ENCODE results near the gene KRAS.

The KRAS gene

DNA sequence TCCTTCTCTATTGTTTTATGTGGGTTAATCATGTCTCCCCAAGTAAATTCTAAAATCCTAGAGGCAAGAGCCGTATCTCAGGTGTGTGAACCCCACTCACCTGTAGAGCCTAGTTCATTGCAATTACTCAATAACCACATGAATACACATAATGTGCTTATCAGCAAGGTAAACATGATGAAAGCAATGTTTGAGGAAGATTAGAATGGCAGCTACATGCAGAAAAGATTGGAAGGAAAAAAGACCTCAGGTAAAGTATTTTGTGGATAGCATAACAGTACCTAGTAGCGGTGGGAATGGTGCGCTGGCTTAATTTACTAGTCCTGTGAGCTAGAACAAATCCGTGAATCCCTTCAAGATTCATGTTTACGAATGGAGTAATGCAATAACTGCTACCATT is 5.3 kb upstream of the KRAS start:
- DNase-seq (ENCODE audit: low read depth) = no peak

DNA sequence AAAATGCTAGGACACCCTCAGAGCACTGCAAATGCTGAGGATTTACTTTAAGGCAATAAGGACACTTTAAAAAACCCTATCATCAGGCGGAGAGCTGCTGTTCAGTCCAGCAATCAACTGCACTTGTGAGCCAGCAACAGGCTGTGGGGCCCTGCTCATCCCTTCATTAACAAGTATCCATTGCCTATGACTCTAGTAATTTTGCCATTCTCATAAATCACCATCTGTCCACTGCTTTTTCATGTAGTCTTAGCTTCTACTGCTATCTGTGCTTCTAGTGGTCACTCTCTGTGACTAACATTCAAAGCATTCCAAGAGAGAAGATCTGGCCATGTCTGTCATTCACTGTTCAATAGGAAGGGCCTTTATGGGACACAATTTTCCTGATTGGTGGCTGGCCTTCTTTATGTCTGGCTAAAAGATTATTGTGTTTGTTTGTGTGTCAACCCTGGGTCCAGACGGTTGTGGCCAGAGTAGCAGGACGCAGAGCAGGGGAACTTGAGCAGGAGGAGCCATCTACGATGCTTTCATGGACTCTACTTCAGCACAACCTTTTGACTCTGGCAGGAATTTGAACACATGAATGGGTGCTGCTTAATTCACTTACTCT is 3.6 kb upstream of the KRAS start:
- no peak for DNase-seq (ENCODE audit: low read depth)

DNA sequence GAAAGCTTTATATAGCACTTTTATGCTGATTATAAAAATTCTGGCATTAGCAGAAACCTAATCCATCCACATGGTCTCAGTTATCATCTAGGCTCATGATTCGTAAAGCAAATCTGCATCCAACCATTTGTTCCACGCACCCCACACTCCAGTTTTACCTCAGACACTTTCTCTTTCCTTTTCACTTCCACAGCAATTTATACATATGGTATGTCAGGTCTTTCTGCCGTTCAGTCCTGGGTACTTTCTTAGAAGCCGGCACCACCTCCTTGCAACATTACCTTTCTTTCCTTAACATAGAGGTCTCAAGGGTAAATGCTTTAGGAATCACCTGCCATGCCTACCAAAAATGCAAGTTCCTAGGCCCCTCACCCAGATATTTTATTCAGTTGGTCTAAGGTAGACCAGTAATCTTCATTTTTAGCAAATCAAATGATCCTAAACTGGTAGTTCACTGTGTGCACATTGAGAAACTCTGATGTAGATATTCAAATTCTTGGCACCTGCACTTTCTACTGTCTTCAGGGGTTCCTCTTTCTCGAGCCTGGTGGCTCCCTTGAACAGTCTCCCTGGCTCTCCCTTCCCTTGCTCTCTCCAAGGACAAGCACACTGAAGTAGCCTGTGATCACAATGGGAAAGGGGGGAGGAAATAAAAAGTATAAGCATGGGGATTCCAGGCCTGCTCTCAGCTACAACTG is 2.8 kb upstream of the KRAS start:
- DNase-seq (ENCODE audit: low read depth) = no peak

DNA sequence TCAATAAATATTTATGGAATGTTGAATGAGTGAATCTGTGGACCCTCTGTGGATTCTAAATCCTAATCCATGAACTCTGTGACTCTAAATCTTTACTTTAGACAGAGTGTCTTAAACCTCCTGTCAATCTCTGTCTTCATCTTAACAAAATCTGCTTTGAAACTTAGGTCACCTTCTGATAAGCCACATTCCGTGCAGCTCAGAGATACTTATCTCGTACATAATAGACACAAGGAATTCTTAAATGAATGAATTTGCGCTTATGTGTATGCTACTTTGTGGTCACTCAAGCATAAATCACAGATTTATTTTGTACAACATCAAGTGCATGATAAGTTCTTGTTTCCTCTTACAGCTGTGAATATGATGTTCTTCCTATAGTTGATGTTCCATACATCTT is 2.2 kb upstream of the KRAS start:
- DNase-seq (ENCODE audit: low read depth) = no peak

DNA sequence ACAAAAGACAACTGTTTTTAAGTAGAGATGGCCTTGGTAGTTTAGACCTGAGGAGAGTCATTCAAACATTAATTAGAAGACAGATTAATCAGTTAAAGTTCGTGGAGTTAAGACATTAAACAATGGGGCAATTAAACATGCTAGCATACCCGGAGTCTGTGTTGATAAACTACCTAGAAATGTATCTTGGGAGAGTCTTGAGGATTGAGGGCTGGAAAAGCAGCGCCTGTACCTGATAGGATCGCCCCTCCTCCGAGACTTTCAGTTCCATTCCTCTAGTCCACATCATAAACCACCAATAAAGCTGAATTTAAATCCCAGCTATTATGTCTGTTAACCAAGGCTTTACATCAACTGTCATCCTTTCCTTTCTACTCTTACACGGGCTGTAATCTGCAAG is 1.0 kb upstream of the KRAS start:
- DNase-seq (ENCODE audit: low read depth) = no peak

DNA sequence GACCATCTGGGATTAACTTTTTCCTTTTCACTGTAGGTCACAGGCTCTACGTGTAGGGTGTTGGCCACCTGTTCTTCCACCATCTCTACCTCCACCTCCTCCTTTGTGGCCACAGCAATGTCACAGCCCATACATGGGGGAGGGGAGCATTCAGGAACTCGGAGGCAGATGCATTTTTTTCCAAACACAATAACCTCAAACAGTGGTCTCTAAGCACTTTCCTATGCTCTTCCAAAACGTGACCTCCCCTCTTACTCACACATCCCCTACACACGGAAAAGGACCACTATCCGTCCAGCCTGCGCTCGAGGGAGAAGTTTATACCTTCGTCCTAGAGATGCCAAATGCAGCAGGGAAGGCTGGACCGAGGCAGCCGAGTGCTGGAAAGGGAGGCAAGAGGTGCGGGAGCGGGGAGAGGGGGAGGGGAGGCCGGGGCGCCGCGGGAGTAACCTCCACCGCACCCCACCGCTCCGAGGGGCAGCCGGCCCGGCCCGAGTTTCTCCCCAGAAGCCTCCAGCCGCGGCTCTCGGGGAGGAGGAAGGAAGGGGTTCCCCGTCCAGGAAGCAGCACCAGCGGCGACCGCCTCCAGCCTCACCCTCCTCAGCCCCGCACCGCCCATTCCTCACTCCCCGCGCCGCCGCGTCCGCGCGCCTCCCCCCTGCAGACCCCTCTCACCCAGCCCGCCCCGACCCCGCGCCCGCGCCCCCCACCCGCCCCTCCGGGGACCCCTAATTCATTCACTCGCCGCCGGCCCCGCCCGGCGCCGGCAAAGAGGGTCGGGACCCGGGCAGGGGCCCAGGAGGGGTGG is 594 bp downstream of the KRAS start:
- peak; percentile 36 for DNase-seq (ENCODE audit: low read depth)

DNA sequence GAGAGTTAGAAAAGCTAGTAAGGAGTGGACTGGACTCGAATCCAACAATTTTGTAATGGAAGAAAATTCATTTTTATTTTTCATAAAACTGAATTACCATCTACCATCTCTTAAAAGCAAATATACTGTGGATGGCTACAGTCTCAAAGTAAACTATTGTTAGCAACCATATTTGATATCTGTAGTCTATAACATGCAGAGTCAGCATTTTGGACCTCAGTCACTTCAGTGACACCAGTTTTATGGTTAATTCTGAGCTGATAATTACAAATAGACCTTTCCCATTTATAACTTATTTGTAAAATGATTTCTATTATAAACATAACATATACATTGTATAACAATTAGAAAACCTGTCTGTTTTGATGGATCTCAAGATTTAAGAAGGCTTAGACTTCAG is 2.0 kb downstream of the KRAS start:
- no peak for DNase-seq (ENCODE audit: low read depth)

DNA sequence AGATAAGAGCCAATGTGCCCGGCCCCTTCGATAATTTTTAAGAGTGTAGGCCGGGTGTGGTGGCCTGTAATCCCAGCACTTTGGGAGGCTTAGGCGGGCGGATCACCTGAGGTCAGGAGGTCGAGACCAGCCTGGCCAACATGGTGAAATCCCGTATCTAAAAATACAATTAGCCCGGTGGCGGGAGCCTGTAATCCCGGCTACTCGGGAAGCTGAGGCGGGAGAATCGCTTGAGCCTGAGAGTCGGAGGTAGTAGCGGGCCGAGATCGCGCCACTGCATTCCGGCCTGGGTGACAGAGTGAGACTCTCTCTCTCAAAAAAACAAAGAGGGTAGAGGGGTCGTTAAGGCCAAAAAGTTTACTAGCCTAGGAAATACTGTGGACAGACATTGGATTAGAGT is 2.6 kb downstream of the KRAS start:
- DNase-seq (ENCODE audit: low read depth) = no peak

DNA sequence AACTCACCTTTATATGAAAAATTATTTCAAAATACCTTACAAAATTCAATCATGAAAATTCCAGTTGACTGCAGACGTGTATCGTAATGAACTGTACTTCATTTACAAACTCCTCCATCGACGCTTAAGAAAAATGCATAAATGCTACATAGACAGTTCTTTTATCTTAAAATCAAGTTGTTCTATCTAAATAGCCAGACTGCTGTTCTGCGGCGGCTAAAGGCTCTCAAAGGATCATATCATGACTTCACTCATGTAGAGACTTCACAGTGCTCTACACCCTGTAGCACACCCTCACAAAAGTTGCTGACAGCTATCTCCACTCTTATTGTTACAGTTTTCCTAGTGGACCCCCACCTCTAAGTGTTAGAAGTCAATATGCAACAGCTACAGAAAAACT is 5.2 kb downstream of the KRAS start:
- no peak for DNase-seq (ENCODE audit: low read depth)

DNA sequence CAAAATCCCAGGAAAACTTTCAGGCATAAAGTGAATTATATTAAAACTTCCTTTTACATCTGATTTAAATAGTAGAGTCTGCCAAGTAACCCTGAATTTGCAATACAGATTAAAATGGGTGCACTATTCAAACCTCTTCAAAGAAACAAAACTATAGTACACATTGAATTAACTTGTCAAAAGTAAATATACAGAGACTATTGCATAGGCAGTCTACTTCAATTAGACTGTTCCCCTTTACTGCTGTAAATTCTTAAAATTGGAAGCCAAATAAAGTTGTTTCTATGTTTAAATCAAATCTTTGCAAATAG is 7.1 kb downstream of the KRAS start:
- no peak for DNase-seq (ENCODE audit: low read depth)

DNA sequence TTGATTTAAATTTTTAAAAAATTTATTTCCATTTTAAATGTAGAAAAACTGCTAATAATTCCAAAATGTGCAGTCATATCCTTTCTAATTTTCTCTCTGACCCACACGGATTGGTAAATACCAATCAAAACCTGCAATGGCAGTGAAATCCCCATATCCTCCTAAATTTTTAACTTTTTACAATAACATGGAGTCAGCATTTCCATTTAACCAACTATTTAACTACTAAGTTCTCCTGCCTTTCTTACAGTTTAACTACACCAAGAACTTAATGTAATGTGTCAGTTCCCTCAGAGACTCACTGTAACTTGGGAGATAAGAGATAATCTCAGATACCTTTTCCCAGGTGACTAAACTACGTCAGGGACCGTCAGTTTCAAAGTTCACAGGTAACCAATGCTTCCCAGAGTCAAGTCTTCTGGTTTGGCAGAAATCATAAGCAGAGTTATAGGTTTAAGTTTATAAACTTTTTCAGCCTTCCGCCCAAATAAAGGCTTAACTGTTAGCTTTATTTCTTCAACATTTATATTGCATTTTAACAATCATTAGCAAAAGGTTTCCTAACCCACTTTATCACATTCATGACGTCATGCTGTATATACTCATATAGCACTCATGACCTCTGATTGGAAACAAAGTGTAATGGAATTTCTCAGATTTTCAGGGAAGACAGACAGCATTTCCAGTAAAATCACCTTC is 7.6 kb downstream of the KRAS start:
- no peak for DNase-seq (ENCODE audit: low read depth)

DNA sequence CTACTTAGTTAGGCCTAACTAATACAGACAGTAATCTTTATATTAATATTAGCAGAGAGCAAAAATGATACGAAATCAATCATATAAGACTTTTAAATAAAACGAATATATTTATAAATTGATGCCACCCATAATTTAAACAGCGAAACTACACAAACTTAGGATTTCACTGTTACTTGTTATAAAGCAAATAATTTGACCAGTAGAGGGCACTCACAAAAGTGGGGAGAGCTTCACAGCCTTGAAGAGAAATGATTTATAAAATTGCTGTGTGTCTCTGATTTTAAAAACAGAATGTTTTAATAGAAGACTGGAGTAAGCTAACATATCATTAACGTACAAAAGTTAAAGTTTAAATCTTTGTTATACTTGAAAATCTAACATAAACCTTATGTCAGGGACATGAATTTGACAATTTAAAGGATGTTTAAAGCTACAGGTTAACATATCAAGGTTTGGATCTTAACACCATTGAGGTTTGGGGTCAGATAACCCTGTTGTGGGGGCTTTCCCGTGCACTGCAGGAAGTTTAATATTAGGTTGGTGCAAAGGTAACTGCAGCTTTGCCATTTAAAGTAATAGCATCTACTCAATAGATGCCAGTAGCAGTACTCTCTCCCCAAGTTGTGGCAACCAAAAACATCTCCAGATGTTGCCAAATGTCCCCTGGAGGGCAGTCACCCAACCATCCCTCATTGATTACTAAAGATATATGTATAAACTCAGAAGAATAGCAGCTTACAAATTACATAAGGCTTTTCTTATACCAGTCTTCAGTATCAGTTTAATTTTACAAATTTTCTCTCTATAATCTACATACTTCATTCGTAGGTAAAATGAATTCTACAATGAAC is 9.3 kb downstream of the KRAS start:
- no peak for DNase-seq (ENCODE audit: low read depth)

DNA sequence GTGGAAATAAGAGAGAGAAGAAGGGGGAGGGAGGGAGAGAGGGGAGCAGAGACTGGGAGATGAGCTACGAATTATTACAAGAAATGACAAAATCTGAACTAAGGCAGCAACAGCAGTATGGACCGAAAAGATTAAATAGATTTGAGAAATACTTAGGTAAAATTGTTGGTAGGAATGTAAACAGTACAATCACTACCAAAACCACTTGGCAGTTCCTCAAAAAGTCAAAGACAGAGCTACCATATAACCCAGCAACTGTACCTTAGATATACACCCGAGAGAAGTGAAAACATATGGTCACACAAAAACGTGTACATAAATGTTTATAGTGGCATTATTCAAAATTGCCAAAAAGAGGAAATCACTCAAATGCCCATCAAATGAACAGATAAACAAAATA is 14.1 kb downstream of the KRAS start:
- no peak for DNase-seq (ENCODE audit: low read depth)

DNA sequence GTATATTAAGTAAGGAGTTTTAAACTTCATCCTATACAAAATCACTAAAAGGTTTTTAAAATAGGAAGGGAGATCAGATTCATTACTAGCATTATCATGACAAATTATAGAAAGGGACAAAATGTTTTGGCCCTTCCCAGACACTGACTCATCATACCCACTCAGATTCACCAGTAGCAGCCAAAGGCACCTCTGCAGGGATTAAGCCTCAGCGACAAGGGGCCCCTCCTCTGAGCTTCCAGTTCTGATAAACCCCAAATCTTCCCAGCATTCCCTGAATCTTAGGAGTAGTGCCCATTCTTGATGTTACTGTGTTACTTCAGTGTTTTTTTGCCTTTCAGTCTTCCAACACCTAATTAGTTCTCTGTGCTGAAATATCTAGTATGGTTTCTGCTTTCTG is 14.5 kb downstream of the KRAS start:
- DNase-seq (ENCODE audit: low read depth) = no peak

DNA sequence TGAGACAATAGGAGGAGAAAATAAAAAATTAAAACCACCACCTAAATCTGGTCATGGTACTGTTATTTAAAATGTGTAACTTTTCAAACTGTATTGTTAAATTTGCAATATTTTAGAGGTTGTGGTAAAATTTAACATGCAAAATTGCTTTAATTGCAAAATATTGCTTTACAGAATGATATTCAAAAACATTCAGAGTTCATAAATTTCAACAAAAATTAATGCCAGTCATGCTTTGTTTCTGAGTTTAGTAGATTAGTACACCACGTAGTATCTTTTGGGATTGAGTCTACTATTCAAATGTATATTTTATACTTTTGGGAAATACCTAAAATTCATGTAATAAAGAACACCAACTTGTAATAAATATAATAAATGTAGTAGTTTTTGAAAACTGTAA is 37.4 kb downstream of the KRAS start:
- no peak for DNase-seq (ENCODE audit: low read depth)

DNA sequence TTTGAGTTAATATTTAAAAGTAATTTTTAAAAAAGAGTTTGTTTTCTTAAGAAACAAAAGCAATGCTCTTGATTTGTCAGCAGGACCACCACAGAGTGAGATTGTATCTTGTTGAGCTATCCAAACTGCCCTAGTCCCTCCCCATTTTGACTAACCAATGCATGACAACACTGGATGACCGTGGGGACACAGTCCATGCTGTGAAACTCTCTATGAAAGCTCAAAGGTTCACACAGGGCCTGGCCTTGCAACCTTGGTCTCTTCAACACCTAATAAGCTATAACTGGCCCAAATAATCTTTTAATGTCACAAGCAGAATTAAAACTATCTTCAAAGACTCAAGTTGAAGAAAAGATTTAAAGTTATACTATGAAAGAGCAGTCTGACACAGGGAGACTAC is 42.2 kb downstream of the KRAS start:
- no peak for DNase-seq (ENCODE audit: low read depth)

DNA sequence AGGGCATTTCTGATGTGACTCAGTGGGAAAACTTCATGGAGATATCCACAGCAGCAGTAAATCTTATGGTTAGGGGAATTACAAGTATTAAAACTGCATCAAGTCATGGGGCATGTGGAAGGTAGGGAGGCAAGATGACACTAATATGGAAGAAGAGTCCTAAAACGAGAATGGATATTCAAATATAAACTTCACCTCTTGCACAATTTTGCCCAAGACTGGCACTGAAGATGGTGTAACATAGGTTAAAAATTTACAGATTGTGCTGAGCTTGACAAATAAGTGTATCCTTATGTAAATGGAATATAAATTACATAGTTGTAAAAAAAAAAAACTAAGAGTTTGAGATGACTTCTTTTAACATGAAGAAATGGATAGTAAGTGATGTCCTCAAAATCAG is 42.9 kb downstream of the KRAS start:
- no peak for DNase-seq (ENCODE audit: low read depth)

DNA sequence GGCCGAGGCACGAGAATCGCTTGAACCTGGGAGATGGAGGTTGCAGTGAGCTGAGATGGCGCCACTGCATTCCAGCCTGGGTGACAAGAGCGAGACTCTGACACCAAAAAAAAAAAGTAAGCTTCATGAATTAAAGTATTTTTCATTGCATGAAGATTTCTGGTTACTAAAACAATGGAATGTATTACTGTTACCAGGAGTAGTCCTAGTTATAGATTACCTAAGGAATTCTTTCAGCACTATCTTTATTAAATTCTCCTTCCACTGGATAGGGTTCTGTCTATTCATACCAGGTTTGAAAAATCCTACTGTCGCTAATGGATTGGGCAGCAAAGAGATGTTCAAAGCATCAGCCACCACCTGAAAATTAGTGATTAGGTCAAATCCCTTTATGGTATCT is 43.3 kb downstream of the KRAS start:
- DNase-seq (ENCODE audit: low read depth) = no peak

DNA sequence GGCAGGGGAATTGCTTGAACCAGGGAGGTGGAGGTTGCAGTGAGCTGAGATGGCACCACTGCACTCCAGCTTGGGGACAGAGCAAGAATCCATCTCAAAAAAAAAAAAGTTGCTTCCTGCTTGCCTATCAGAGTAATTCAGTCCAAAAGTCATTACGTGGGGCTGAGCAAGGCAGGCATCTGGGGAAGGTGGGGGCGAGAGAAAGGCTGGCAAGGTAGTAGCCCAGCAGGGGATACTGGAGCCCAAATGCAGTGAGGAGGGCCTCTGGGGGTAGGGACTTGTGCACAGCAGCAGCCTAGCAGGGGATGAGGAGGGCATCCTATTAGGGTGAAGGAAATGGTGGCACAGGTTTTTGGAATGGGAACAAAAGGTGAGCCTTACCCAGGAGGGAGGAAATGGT is 48.6 kb downstream of the KRAS start:
- DNase-seq (ENCODE audit: low read depth) = no peak

DNA sequence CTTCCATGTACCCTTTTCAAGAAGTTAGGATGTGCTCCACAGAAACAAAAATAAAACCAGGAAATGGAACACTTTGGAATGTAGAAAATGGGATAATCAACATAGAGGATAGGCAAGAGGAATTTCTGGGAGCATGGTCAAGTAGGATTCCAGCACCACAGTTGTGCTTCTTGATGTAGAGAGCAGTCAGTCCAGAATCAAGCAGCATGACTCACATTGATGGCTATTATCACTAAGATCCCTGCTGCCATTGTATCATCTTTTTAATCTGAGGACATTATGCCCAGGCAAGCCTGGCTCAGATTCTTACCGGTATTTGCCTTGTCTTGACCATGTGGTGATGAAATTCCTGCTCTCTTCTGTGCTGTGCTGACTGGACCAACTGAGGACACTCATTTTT is 50.0 kb downstream of the KRAS start:
- no peak for DNase-seq (ENCODE audit: low read depth)

DNA sequence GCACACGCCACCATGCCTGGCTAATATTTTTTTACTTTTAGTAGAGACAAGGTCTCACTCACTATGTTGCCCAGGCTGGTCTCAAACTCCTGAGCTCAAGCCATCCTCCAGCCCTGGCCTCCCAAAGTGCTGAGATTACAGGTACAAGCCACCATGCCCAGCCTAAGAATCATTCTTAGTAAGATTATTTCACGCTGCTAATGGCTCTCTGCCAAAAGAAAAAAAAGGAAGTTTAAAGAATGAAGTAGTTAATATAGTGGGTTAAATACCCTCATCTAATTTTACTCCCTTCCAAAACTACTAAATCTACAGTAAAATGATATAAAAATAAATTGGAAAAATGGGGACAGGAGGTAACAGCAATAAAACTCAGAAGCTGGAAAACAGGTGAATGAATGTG is 53.1 kb downstream of the KRAS start:
- no peak for DNase-seq (ENCODE audit: low read depth)

Measured in T-helper 22 cell (primary cell).